CD4-positive, alpha-beta T cell treated with Interleukin-15 for 1 hour (primary cell): Measurements from ENCODE around the gene CKB.

ENCODE experiments used
- DNase-seq: peaks from one replicate; pipeline ENCODE4 v3.0.0-alpha.2; 2020

The CKB gene

DNA sequence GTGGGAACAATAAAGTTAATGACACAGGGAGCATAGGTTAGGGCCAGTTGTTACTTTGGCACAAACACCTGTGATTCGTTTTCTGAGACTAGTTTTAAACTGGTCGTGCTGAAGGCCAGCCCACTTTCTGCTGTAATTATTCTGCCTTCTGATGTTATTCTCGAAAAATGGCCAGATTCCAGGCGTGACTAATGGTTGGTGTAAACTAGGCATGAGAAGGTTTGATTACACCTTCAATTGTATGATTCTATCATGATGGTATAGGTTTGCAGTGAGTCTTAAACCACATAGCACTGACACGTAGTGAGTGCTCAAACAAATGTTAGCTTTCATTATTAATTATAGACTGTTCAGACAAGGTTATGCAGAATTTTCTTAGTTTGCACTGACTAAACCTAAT is 39.0 kb downstream of the CKB start:
- no peak for DNase-seq

DNA sequence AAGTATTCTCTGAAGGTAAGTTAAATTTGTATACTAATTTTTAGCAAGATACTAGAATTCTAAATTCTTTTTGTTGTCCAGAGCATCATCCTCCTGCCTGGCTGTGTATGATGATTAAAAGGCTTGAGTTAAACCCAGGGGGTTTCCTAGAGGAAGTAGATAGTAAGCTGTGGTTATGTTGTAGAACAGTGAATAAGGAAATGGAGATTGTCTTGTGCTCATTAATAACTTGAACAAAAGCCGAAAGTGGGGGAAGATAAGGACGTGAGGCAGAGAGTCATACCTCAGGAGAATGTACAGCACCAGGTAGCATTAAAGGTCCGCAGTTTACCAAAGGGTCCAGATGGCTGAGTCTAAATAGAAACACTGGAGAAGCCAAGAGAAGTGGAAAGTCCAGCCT is 42.0 kb downstream of the CKB start:
- no peak for DNase-seq

GRCh38 chr14:103476631-103477030 is 46.0 kb downstream of the CKB start:
- DNase-seq = no peak

DNA sequence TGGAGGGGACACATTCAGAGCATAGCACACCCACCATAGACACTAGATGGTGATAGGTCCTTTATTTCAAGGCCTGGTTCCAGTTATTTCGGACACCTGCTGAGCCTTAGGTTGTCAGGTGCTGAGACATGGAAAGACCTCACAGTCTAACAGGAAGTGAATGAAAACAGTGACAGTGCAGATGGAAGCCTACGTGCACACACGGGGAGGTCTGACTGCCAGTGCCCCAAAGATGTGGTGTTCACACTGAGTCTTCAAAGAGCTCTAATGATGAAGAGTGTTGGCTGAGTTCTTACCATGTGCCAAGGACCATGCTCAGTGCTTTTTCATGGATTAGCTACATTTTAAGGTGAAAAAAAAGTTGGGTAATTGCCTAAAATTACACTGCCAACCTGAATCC is 46.6 kb downstream of the CKB start:
- DNase-seq = no peak

DNA sequence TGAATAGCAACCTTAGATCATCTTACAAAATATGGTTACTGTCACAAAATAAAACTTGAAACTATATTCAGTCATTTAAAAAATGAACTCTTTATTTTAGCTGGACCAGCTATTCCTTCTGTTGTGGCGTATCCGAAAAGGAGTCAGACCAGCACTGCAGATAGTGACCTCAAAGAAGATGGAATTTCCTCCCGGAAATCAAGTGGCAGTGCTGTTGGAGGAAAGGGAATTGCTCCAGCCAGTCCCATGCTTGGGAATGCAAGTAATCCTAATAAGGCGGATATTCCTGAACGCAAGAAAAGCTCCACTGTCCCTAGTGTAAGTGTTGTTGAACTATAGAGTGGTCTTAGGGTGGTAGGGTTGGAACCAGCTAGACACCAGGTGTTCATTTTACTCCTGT is 47.7 kb downstream of the CKB start:
- no peak for DNase-seq

DNA sequence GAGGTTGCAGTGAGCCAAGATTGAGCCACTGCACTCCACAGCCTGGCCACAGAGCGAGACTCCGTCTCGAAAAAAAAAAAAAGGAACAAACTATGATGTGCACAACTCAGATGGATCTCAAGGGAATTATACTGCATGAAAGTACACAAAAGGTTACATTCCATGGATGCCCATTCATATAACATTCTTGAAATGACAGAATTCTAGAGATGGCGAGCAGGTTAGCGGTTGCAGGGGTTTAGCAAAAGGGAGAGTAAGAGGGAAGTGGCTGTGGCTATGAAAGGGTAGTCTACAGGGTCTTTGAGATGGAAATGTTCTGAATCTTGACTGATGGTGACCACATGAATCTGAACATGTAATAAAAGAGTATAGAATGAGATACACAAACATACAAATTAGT is 49.7 kb downstream of the CKB start:
- DNase-seq = no peak
